Stimulated activated CD4-positive, alpha-beta T cell treated with anti-CD3 and anti-CD28 coated beads, Interleukin-1b, Interleukin-23, amount 100 ng/mL, for 4 hours (primary cell): ENCODE measurements around the gene CAGE1.

Experiments used
- DNase-seq, 2 donors: peaks; one replicate each; pipeline ENCODE4 v3.0.0-alpha.2; 2020; ENCODE audit warnings: low read depth in 2 of 2

The CAGE1 gene

GRCh38 chr6:7389451-7390225 lies at the start of gene CAGE1, which contains the start of gene RIOK1:
Gene CAGE1, minus strand, starts transcription at chr6:7389742. Its CDS starts 2,569 bp downstream, at chr6:7387173.
Gene RIOK1, plus strand, starts transcription at chr6:7389808. Its CDS starts 195 bp downstream, at chr6:7390003.
- peak; percentile 92 for DNase-seq

- DNase-seq: no peak
Observed at GRCh38 chr6:7439228-7439627, 49.7 kb upstream of the CAGE1 start.

- DNase-seq: no peak
Observed at GRCh38 chr6:7438011-7438410, 48.5 kb upstream of the CAGE1 start.

- no peak for DNase-seq
Observed at GRCh38 chr6:7434672-7435071, 45.1 kb upstream of the CAGE1 start.

GRCh38 chr6:7433121-7433617 lies 43.6 kb upstream of the CAGE1 start:
- no peak for DNase-seq

- no peak for DNase-seq
Observed at GRCh38 chr6:7432391-7433120, 43.0 kb upstream of the CAGE1 start.

- DNase-seq: no peak
Observed at GRCh38 chr6:7431674-7432390, 42.3 kb upstream of the CAGE1 start.

GRCh38 chr6:7431313-7431673 lies 41.8 kb upstream of the CAGE1 start:
- no peak for DNase-seq

- DNase-seq: no peak
Observed at GRCh38 chr6:7426447-7427169, 37.1 kb upstream of the CAGE1 start.

- no peak for DNase-seq
Observed at GRCh38 chr6:7425808-7426190, 36.3 kb upstream of the CAGE1 start.

- DNase-seq: no peak
Observed at GRCh38 chr6:7424967-7425807, 35.6 kb upstream of the CAGE1 start.

GRCh38 chr6:7424058-7424457 lies 34.5 kb upstream of the CAGE1 start:
- DNase-seq: no peak

GRCh38 chr6:7421066-7421465 lies 31.5 kb upstream of the CAGE1 start:
- DNase-seq: no peak

GRCh38 chr6:7419065-7419464 lies 29.5 kb upstream of the CAGE1 start:
- DNase-seq: no peak

- DNase-seq: no peak
Observed at GRCh38 chr6:7418238-7418905, 28.8 kb upstream of the CAGE1 start.

GRCh38 chr6:7417684-7418083 lies 28.1 kb upstream of the CAGE1 start:
- no peak for DNase-seq

- no peak for DNase-seq
Observed at GRCh38 chr6:7414811-7415210, 25.3 kb upstream of the CAGE1 start.

- DNase-seq: no peak
Observed at GRCh38 chr6:7413151-7413823, 23.7 kb upstream of the CAGE1 start.

- no peak for DNase-seq
Observed at GRCh38 chr6:7411328-7411727, 21.8 kb upstream of the CAGE1 start.

GRCh38 chr6:7410851-7411250 lies 21.3 kb upstream of the CAGE1 start:
- no peak for DNase-seq
